GM12892 (cell line): ENCODE data around the gene TMPRSS6.

ENCODE experiments used
- DNase-seq: peaks from one replicate; pipeline ENCODE4 v3.0.0; 2011; ENCODE audit not compliant: insufficient read length
- FAIRE-seq: peaks from 2 replicates; lab custom pipeline; 2011; peaks lifted over from hg19 to GRCh38; lab: Jason Lieb, UNC
- POLR2A ChIP-seq: IDR thresholded peaks from 2 replicates; pipeline ENCODE4 v1.6.1; 2011; ENCODE audit warnings: low read depth, low read length, control low read depth
- POLR2AphosphoS5 ChIP-seq: IDR thresholded peaks from 2 replicates; pipeline ENCODE4 v1.6.1; 2011; ENCODE audit warnings: low read depth, low read length, control low read depth
- TAF1 ChIP-seq: IDR thresholded peaks from 2 replicates; pipeline ENCODE4 v1.6.1; 2011; ENCODE audit warnings: low read depth, mild to moderate bottlenecking, control low read depth, low read length, borderline replicate concordance

Gene TMPRSS6

GRCh38 chr22:37058917-37059701 is 50.4 kb downstream of the TMPRSS6 start:
- no peak for DNase-seq
- no peak for FAIRE-seq
- TF ChIP-seq TAF1 (no peak), POLR2AphosphoS5 (no peak), POLR2A (no peak)

DNA sequence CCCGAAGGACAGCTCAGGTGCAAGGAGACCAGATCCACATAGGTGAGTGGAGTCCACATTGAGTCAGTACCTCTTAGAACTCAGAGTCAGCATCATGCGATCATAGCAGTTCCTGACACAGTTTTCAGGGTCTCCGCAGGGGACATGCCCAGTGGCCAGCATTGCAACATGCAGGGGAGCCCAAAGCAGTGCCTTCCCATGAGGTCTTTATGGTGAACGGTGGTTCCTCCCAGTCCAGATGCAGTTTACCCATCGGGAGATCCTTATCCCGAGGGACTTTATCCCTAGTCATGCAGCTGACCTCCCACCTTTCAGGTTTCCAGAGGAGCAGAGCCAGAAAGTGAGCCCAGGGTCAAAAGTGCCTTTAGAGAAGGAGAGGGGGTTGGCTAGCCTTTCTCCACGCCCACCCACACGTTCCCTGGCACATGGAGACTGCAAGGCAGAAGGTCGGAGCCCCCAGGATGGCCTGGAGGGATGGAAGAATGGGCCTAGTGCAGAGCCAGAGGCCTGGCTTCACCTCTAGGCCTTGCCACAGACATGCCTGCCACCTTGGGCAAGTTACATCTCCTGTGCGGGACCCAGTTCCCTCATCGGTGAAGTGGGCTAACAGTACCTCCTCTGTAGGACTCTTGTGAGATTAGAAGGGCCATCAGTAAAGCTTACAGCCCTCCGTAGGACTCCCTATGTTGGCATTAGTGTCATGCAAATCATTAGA is 51.6 kb downstream of the TMPRSS6 start:
- no peak for FAIRE-seq

DNA sequence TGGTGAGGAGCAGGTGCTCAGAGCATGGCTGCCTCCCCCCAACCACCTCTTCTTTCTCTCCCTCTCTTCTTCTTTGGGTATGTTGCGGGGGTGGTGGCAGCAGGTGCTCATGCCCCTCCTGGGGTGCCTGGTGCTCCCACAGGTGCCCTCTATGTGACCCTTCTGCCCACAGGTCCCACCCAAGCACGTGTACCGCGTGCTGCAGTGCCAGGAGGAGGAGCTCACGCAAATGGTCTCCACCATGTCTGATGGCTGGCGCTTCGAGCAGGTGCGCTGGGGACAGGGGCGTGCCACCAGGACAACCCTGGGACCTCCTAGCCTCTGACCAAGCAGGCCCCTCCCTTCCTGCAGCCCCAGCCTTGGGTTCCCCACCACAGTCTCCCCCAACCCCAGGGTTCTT is 52.3 kb downstream of the TMPRSS6 start:
- no peak for DNase-seq
- FAIRE-seq = no peak
- TF ChIP-seq TAF1 = no peak
- TF ChIP-seq POLR2AphosphoS5 = no peak
- TF ChIP-seq POLR2A = no peak

More for the DNA sequence above, 51.6 kb downstream of the TMPRSS6 start:
- no peak for TF ChIP-seq POLR2AphosphoS5
- TF ChIP-seq POLR2A = no peak
- no peak for TF ChIP-seq TAF1
- DNase-seq = no peak

GRCh38 chr22:37056246-37056645 is 53.3 kb downstream of the TMPRSS6 start:
- DNase-seq (no peak), FAIRE-seq (no peak)
- TF ChIP-seq POLR2A = no peak
- TF ChIP-seq POLR2AphosphoS5 = no peak
- TF ChIP-seq TAF1 = no peak

DNA sequence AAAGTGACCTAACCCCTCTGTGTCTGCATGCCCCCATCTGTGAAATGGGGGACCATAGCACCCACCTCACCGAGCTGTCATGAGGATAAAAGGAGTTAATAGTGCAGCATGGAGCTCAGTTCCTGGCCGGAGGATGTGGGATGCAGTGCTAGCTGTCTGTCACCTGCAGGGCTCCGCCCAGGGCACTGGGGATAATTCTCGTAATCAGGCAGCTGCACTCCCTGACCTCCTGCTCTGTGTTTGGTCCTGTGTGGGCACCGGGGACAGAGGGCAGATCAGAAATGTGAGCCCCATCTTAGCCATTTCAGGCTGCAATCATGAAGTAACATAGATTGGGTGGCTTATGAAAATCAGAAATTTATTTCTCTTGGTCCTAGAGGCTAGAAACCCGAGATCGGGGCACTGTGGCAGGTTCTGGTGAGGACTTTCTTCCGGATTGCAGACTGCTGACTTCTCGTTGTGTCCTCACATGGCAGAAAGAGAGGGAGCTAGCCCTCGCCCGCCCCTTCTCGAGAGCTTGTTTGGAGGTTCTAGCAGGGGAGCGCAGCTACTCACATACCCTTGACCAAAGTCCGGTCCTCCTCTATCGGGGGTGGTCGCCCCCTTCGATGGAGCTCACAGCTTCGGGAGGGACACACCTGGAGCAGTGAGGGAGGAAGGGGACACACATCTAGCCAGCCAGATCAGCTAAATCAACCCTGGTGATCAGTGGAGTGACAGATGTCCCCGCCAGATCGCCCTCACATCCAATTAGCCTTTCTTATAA is 54.7 kb downstream of the TMPRSS6 start:
- no peak for TF ChIP-seq TAF1
- no peak for TF ChIP-seq POLR2AphosphoS5
- no peak for TF ChIP-seq POLR2A
- FAIRE-seq = no peak
- no peak for DNase-seq

DNA sequence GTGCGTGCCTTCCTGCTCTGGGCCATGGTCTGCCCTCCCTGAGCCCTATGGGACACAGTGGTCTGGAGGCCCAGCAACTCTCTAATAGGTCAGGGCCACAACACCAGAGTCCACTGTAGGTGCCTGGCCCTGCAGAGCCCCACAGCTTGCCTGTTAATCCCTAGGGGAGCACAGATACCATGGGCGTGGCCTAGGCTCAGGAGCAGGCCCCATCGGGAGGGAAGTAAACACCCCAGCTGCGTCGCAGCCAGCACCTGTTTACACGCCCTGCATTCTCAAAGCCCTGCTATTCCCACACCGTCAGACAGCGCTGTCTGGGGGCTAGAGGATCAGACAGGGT is 55.5 kb downstream of the TMPRSS6 start:
- FAIRE-seq (no peak), DNase-seq (no peak)
- TF ChIP-seq TAF1 = no peak

- TF ChIP-seq POLR2A = no peak
- DNase-seq = no peak
- no peak for FAIRE-seq
Measured at GRCh38 chr22:37053310-37054055, 56.0 kb downstream of the TMPRSS6 start.

- no peak for DNase-seq
- TF ChIP-seq POLR2A = no peak
- TF ChIP-seq POLR2AphosphoS5 = no peak
- TF ChIP-seq TAF1 = no peak
- no peak for FAIRE-seq
Measured at GRCh38 chr22:37052386-37053309, 56.9 kb downstream of the TMPRSS6 start.

DNA sequence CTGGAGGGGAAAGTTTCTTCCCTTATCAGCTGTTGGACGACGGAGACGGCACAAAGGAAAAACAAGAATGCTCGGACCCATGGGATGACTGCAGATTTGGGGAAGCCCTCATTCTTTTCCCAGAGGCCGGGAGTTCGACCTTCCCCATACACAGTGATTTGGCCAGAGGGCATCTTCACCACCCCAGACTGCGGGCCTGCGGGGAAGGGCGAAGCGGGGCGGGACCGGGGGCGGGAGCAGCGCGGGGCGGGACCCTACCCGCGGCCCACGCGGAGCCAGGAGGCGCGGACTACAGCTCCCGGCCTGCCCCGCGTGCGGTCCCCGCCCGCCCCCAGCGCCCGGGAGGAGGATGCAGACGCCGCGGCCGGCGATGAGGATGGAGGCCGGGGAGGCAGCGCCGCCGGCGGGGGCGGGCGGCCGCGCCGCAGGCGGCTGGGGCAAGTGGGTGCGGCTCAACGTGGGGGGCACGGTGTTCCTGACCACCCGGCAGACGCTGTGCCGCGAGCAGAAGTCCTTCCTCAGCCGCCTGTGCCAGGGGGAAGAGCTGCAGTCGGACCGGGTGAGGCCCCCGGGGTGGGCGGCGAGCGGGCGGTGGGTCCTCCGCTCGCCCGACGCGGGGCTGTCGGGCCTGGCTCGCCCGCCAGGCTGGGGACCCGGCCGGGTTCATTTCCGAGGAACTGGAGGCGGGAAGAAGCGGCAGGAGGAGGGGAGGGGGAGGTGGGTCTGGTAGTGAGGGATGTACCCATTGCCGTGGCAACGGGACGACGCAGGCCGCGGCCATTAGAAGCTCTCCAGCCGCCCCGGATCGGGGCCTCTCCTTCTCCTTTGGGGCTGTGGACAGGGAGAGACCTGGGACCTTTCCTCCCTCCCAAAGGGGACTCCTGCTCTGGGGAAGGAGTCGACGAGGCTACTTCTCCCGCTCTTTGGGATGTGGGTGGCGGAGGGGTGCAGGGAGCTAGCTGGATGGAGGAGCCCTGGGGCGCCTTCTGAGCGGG is 57.8 kb downstream of the TMPRSS6 start, which contains the start of gene KCTD17:
Gene KCTD17 (plus strand): TSS at position 352 of the 995 bp plus-strand sequence. CDS start 19 bp downstream, at position 371.
- TF ChIP-seq TAF1 = no peak
- TF ChIP-seq POLR2AphosphoS5 = no peak
- peak; percentile 21; the same call in 1 of the 2 replicates for TF ChIP-seq POLR2A
- FAIRE-seq (peak; percentile 83), DNase-seq (peak; percentile 99)

DNA sequence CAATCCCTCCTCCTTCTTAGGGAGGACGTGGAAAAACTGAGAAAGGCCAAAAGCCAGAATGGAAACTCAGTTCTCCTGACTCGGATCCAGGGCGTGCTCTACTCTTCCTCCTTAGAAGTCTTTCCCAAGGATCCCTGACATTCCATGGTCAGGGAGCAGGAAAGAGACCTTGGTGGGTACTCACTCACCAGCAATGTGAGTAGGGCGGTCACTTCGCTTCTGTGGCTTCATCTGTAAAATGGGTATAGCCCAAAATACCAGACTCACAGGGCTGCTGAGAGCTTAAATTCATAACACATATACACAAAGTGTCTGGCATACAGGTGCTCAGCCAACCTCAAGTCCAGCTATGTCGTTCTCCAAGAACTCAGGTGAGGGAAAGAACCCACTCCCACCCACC is 58.6 kb downstream of the TMPRSS6 start:
- no peak for FAIRE-seq
- no peak for TF ChIP-seq POLR2AphosphoS5
- TF ChIP-seq POLR2A = no peak
- TF ChIP-seq TAF1 = no peak
- DNase-seq = no peak
